A549 (cell line): Measurements from ENCODE around the gene ZNF862.

Source experiments
- EP300 ChIP-seq, 2 experiments: fragments of >200 bp; sonication (Bioruptor Twin); formaldehyde crosslinking; IDR thresholded peaks; 2 replicates in 1 of 2; 3 replicates in 1 of 2; pipeline ENCODE4 v1.6.1; 2016 to 2017
- ESRRA ChIP-seq: fragments of 150-350 bp; IDR thresholded peaks from 2 replicates; pipeline ENCODE4 v1.6.1; 2014; ENCODE audit warnings: mild to moderate bottlenecking, low read length, borderline replicate concordance
- JUNB ChIP-seq: fragments of >200 bp; sonication (Bioruptor Twin); formaldehyde crosslinking; IDR thresholded peaks from 2 replicates; pipeline ENCODE4 v1.6.1; 2016
- PHF8 ChIP-seq: fragments of 200-600 bp; sonication (generic); IDR thresholded peaks from 2 replicates; pipeline ENCODE4 v1.6.1; 2016; ENCODE audit warnings: low read depth, mild to moderate bottlenecking, antibody characterized with exemption, moderate library complexity, borderline replicate concordance
- POLR2A ChIP-seq: IDR thresholded peaks from 2 replicates; pipeline ENCODE4 v1.6.1; 2012; ENCODE audit warnings: mild to moderate bottlenecking, low read length
- TF ChIP-seq, protein P1 (sequence below): fragments of >200 bp; sonication (Bioruptor Twin); formaldehyde crosslinking; IDR thresholded peaks from 3 replicates; pipeline ENCODE4 v1.5.1; 2016
- TF ChIP-seq, protein P2 (sequence below): IDR thresholded peaks from 2 replicates; pipeline ENCODE4 v1.6.1; 2012
- TF ChIP-seq, protein P3 (sequence below): IDR thresholded peaks from 2 replicates; pipeline ENCODE4 v1.6.1; 2012; ENCODE audit warnings: low read depth, borderline replicate concordance
- TF ChIP-seq, protein P4 (sequence below): fragments of 200-600 bp; sonication (generic); IDR thresholded peaks from 2 replicates; pipeline ENCODE4 v1.6.1; 2016; ENCODE audit warnings: antibody characterized with exemption, mild to moderate bottlenecking, moderate library complexity

DNA sequence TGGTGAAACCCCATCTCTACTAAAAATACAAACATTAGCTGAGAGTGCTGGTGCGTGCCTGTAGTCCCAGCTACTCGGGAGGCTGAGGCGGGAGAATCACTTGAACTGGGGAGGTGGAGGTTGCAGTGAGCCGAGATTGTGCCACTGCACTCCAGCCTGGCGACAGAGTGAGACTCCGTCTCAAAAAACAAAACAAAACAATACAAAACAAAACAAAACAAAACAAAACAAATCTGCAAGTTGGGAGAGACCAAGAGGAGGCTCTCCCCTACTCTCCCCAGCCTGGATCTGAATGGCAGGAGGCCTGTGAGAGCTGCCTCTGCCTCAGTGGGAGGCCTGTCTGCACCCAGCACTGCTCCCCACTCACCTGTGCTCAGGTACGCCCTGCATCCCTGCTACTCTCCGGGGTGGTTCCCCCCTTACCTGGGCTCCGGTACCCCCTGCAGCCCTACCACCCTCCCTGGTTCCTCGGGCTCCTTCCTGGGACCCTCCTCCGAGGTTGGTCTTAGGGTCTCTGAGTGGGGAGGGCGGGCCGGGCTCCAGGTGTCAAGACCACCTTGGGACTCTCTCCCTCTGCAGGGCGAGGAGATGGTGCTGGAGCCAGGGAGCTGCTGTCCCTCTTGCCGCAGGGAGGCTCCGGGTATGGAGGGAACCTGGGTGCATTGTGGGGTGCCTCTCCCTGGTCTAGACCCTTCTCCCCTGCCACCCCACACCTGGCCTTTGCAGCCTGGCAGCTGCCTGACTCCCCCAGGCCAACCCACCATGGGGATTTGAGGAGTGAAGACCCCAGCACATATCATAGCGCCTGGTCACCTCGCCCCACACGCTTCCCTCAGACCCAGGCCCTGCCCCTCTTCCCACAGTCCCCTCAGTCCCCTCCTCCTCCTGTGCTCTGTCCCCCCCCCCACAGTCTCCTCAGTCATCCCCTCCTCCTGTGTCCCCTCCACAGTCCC is 9.5 kb upstream of the ZNF862 start:
- TF ChIP-seq, protein P1, sequence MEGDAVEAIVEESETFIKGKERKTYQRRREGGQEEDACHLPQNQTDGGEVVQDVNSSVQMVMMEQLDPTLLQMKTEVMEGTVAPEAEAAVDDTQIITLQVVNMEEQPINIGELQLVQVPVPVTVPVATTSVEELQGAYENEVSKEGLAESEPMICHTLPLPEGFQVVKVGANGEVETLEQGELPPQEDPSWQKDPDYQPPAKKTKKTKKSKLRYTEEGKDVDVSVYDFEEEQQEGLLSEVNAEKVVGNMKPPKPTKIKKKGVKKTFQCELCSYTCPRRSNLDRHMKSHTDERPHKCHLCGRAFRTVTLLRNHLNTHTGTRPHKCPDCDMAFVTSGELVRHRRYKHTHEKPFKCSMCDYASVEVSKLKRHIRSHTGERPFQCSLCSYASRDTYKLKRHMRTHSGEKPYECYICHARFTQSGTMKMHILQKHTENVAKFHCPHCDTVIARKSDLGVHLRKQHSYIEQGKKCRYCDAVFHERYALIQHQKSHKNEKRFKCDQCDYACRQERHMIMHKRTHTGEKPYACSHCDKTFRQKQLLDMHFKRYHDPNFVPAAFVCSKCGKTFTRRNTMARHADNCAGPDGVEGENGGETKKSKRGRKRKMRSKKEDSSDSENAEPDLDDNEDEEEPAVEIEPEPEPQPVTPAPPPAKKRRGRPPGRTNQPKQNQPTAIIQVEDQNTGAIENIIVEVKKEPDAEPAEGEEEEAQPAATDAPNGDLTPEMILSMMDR: no peak
- TF ChIP-seq ESRRA (no peak), POLR2A (no peak), JUNB (no peak), EP300 (IDR thresholded peaks at IDR 0.05) (no peak), PHF8 (no peak)
- TF ChIP-seq, protein P2, sequence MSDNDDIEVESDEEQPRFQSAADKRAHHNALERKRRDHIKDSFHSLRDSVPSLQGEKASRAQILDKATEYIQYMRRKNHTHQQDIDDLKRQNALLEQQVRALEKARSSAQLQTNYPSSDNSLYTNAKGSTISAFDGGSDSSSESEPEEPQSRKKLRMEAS: no peak
- TF ChIP-seq, protein P3, sequence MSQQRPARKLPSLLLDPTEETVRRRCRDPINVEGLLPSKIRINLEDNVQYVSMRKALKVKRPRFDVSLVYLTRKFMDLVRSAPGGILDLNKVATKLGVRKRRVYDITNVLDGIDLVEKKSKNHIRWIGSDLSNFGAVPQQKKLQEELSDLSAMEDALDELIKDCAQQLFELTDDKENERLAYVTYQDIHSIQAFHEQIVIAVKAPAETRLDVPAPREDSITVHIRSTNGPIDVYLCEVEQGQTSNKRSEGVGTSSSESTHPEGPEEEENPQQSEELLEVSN: no peak
- TF ChIP-seq, protein P4, sequence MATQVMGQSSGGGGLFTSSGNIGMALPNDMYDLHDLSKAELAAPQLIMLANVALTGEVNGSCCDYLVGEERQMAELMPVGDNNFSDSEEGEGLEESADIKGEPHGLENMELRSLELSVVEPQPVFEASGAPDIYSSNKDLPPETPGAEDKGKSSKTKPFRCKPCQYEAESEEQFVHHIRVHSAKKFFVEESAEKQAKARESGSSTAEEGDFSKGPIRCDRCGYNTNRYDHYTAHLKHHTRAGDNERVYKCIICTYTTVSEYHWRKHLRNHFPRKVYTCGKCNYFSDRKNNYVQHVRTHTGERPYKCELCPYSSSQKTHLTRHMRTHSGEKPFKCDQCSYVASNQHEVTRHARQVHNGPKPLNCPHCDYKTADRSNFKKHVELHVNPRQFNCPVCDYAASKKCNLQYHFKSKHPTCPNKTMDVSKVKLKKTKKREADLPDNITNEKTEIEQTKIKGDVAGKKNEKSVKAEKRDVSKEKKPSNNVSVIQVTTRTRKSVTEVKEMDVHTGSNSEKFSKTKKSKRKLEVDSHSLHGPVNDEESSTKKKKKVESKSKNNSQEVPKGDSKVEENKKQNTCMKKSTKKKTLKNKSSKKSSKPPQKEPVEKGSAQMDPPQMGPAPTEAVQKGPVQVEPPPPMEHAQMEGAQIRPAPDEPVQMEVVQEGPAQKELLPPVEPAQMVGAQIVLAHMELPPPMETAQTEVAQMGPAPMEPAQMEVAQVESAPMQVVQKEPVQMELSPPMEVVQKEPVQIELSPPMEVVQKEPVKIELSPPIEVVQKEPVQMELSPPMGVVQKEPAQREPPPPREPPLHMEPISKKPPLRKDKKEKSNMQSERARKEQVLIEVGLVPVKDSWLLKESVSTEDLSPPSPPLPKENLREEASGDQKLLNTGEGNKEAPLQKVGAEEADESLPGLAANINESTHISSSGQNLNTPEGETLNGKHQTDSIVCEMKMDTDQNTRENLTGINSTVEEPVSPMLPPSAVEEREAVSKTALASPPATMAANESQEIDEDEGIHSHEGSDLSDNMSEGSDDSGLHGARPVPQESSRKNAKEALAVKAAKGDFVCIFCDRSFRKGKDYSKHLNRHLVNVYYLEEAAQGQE: no peak
